ENCODE results near the gene IL12RB2.

DNA sequence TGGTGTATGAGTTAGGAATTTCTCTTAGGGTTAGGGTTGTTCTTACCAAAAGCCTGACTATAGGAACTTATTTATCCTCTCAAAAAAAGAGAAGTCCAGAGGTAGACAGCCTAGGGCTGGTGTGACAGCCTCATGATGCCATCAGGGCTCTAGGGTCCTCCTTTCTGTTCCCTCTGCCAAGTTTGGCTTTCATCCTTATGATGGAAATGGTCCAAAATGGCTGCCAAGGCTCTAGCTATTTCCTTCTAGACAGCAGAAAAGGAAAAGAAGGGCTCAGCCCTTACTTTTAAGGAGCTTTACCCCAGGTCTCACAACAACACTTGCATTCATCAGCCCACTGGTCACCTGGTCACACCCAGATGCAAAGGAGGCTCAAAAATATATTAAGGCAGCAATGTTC is 44.5 kb downstream of the IL12RB2 start:
- no peak for TF ChIP-seq CTCF (IDR thresholded peaks at IDR 0.05; ENCODE audit: low read length)
- TF ChIP-seq EZH2 (IDR thresholded peaks at IDR 0.05; ENCODE audit: borderline replicate concordance, low read length) = no peak
